Measurements from ENCODE around the gene ISG15.
"Not testable (repeated sequence)": the region's sequence is repeated elsewhere in the genome, so short reads cannot be mapped to it uniquely, and the experiment has no call there.

Gene ISG15

GRCh38 chr1:1047407-1047806 is 34.1 kb downstream of the ISG15 start:
- no peak for DNase-seq

GRCh38 chr1:1047963-1048362 is 34.7 kb downstream of the ISG15 start:
- no peak for DNase-seq

- no peak for DNase-seq
These were observed 35.5 kb downstream of the ISG15 start for GRCh38 chr1:1048765-1049164.

- no peak for DNase-seq
These were observed 36.2 kb downstream of the ISG15 start for GRCh38 chr1:1049318-1050165.

GRCh38 chr1:1050577-1051052 is 37.3 kb downstream of the ISG15 start:
- DNase-seq = no peak

GRCh38 chr1:1051127-1051810 is 38.0 kb downstream of the ISG15 start:
- DNase-seq = no peak

GRCh38 chr1:1052003-1052840 is 38.9 kb downstream of the ISG15 start:
- DNase-seq = no peak

- DNase-seq = no peak
These were observed 39.7 kb downstream of the ISG15 start for GRCh38 chr1:1053022-1053421.

GRCh38 chr1:1053682-1054081 is 40.4 kb downstream of the ISG15 start:
- DNase-seq = no peak

- DNase-seq = no peak
These were observed 40.9 kb downstream of the ISG15 start for GRCh38 chr1:1054099-1054700.

- no peak for DNase-seq
These were observed 41.7 kb downstream of the ISG15 start for GRCh38 chr1:1054971-1055370.

- no peak for DNase-seq
These were observed 42.8 kb downstream of the ISG15 start for GRCh38 chr1:1055841-1056736.

GRCh38 chr1:1057769-1058087 is 44.4 kb downstream of the ISG15 start:
- DNase-seq = not testable (repeated sequence)

- no peak for DNase-seq
These were observed 45.0 kb downstream of the ISG15 start for GRCh38 chr1:1058088-1058905.

GRCh38 chr1:1058921-1059493 is 45.7 kb downstream of the ISG15 start:
- no peak for DNase-seq

- DNase-seq = peak; percentile 84
These were observed 46.4 kb downstream of the ISG15 start for GRCh38 chr1:1059494-1060280.

- no peak for DNase-seq
These were observed 47.1 kb downstream of the ISG15 start for GRCh38 chr1:1060281-1061000.

- no peak for DNase-seq
These were observed 48.5 kb downstream of the ISG15 start for GRCh38 chr1:1061682-1062345.
